Stimulated activated CD4-positive, alpha-beta T cell treated with anti-CD3 and anti-CD28 coated beads, TNF-alpha, amount 100 ng/mL, for 24 hours (primary cell): ENCODE results near the gene LSM12.
A peak's percentile ranks its signal among the peaks of the same experiment; 100 is the strongest.
"Not testable (repeated sequence)": the region's sequence is repeated elsewhere in the genome, so short reads cannot be mapped to it uniquely, and the experiment has no call there.

Experiments
- DNase-seq, 3 experiments: peaks; one replicate each; pipeline ENCODE4 v3.0.0-alpha.2; 2020; ENCODE audit warnings: low read depth in 3 of 3

The LSM12 gene

GRCh38 chr17:44007346-44008204, 58.9 kb downstream of the LSM12 start:
- no peak for DNase-seq

GRCh38 chr17:44006598-44007345, 59.7 kb downstream of the LSM12 start:
- DNase-seq: peak; percentile 96 to 100 (median 97)

GRCh38 chr17:44006272-44006597, 60.2 kb downstream of the LSM12 start:
- no peak for DNase-seq

GRCh38 chr17:44005527-44006271, 60.8 kb downstream of the LSM12 start:
- no peak for DNase-seq

- no peak for DNase-seq
Measured at GRCh38 chr17:44004761-44005526, 61.5 kb downstream of the LSM12 start.

GRCh38 chr17:44004077-44004760, 62.3 kb downstream of the LSM12 start, which contains the start of gene NAGS:
Gene NAGS, plus strand, starts transcription at chr17:44004622. Its CDS starts 42 bp downstream, at chr17:44004664.
- DNase-seq: no peak

GRCh38 chr17:44002141-44002848, 64.2 kb downstream of the LSM12 start:
- no peak for DNase-seq

- DNase-seq: no peak
Measured at GRCh38 chr17:44001461-44001920, 65.0 kb downstream of the LSM12 start.

- no peak for DNase-seq
Measured at GRCh38 chr17:44000871-44001460, 65.5 kb downstream of the LSM12 start.

- DNase-seq: no peak
Measured at GRCh38 chr17:44000141-44000860, 66.2 kb downstream of the LSM12 start.

- no peak for DNase-seq
Measured at GRCh38 chr17:43999024-43999423, 67.4 kb downstream of the LSM12 start.

GRCh38 chr17:43998552-43998951, 67.9 kb downstream of the LSM12 start:
- DNase-seq: no peak

GRCh38 chr17:43997180-43997579, 69.3 kb downstream of the LSM12 start:
- DNase-seq: not testable (repeated sequence)

- DNase-seq: no peak
Measured at GRCh38 chr17:43995150-43995471, 71.4 kb downstream of the LSM12 start.

GRCh38 chr17:43994272-43995149, 72.0 kb downstream of the LSM12 start:
- peak; percentile 44 to 72 (median 49) for DNase-seq

GRCh38 chr17:43992641-43993040, 73.8 kb downstream of the LSM12 start:
- DNase-seq: no peak

- no peak for DNase-seq
Measured at GRCh38 chr17:43988301-43988700, 78.2 kb downstream of the LSM12 start.
